Karpas-422 (cell line): ENCODE results near the gene IGFBPL1. TPM values are rescaled to one million over a fixed set of nuclear protein-coding genes. Genes with fewer than 3 reads are reported as not detected.

Experiments
- DNase-seq: peaks from one replicate; pipeline ENCODE4 v3.0.0-alpha.2; 2015
- H2AFZ ChIP-seq: fragments of 200-600 bp; sonication (generic); 2 replicates; pipeline ENCODE4 v1.6.1; 2014; ENCODE audit warnings: antibody characterized with exemption, low read length, mixed read lengths
- H3K27ac ChIP-seq: fragments of 200-600 bp; sonication (generic); 2 replicates; pipeline ENCODE4 v1.5.1; 2014; ENCODE audit warnings: mild to moderate bottlenecking, low read length, moderate library complexity
- H3K27me3 ChIP-seq: fragments of 200-600 bp; sonication (generic); 2 replicates; pipeline ENCODE4 v1.6.1; 2014; ENCODE audit warnings: low read length, mixed read lengths
- H3K36me3 ChIP-seq: fragments of 200-600 bp; sonication (generic); 2 replicates; pipeline ENCODE4 v1.6.1; 2014; ENCODE audit warnings: low read length, mixed read lengths; ENCODE audit not compliant: insufficient read depth
- H3K4me1 ChIP-seq: fragments of 200-600 bp; sonication (generic); 2 replicates; pipeline ENCODE4 v1.6.1; 2014; ENCODE audit warnings: mild to moderate bottlenecking, low read length, mixed read lengths
- H3K4me2 ChIP-seq: fragments of 200-600 bp; sonication (generic); 2 replicates; pipeline ENCODE4 v1.6.1; 2014; ENCODE audit warnings: low read length, low read depth, mild to moderate bottlenecking; ENCODE audit not compliant: poor library complexity, severe bottlenecking
- H3K4me3 ChIP-seq: fragments of 200-600 bp; sonication (generic); 2 replicates; pipeline ENCODE4 v1.5.1; 2014; ENCODE audit warnings: mild to moderate bottlenecking, antibody characterized with exemption, low read length, mixed read lengths
- H3K79me2 ChIP-seq: fragments of 200-600 bp; sonication (generic); 2 replicates; pipeline ENCODE4 v1.6.1; 2014; ENCODE audit warnings: mild to moderate bottlenecking, low read length, mixed read lengths
- H3K9ac ChIP-seq: fragments of 200-600 bp; sonication (generic); 2 replicates; pipeline ENCODE4 v1.6.0; 2014; ENCODE audit warnings: low read length
- H3K9me2 ChIP-seq: fragments of 200-600 bp; sonication (generic), shearing (Covaris generic); replicated peaks from 2 replicates; pipeline ENCODE4 v1.6.0; 2014; ENCODE audit warnings: mild to moderate bottlenecking, low read length, moderate library complexity; ENCODE audit not compliant: insufficient read depth
- H3K9me3 ChIP-seq: fragments of 300-700, 200-600 bp; sonication (generic); 2 replicates; pipeline ENCODE4 v1.6.1; 2014; ENCODE audit warnings: low read length, mixed read lengths
- H4K20me1 ChIP-seq: fragments of 200-600 bp; sonication (generic); 2 replicates; pipeline ENCODE4 v1.6.1; 2014; ENCODE audit warnings: mild to moderate bottlenecking, antibody characterized with exemption, low read length, low read depth; ENCODE audit not compliant: insufficient read depth
- total RNA-seq: library from RNA; depleted of rRNA; stranded (reverse); fragments of >200 nt; shearing (Covaris generic); gene quantifications from 2 replicates; pipeline ENCODE4 v1.2.3, GENCODE V29; 2014; ENCODE audit warnings: low replicate concordance

The IGFBPL1 gene
- total RNA-seq, 1 experiment from 2014 or later, result not detected

DNA sequence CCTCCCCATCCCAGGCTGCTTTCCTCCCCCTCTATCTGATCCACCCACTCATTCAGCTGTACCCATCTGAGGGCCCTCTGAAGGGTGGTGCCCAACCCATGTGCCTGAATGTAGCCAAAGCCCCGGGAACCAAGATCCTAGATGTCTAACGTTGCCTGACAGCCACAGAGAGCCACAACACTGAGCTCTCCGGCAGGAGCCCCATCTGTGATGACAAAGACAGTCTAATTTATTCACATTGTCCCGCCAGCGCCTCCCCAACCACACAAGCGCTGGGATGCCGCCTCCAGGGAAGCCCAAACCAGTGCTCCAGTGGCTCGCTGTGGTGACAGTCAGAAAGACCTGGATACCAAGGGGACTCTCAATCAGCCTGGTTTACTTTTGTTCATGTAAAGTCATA, 8.4 kb downstream of the IGFBPL1 start:
- Histone ChIP-seq H3K79me2 (no peaks in the 10 kb centered on the region), H3K4me1 (peaks cover 9% of the 10 kb centered on the region), H3K9me3 (no peaks in the 10 kb centered on the region), H4K20me1 (no peaks in the 10 kb centered on the region), H3K27me3 (no peaks in the 10 kb centered on the region), H2AFZ (no peak overlapping the region), H3K4me3 (no peak overlapping the region), H3K4me2 (no peak overlapping the region), H3K9ac (no peak overlapping the region), H3K9me2 (no peaks in the 10 kb centered on the region), H3K36me3 (no peaks in the 10 kb centered on the region), H3K27ac (no peak overlapping the region)
- DNase-seq, result no peak

DNA sequence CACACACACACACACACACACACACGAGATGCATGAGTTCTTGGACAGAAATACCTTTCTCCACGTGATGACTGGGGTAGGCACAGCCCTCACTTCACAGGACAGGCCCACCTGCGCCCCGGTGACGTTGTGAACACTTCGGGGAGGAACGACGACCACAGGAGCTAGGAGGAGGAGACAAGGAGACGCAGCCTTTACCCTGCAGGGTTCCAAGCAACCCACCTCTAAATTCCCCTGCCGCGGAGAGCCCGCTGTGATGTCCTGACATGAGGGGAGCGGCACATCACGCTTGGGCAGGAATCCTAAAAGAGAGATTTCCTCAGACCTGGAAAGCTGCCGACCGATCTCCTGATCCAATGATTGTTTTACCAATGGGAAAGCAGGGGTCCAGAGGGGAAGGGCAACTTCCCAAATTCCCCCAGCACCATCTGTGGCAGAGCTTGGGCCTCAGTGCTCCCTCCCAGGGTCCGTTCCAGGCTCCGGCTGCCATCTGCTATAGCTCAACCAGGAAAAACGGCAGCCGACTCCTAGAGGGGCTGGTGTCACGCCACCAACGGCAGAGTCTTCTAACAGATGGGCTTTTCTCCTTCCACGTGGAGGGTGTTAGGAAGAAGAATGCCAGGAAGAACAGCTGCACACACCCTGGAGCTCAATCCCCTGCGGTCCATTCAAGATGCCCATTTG, 10.1 kb downstream of the IGFBPL1 start:
- Histone ChIP-seq H3K4me2 (no peak overlapping the region), H3K9me3 (no peaks in the 10 kb centered on the region), H3K27ac (no peak overlapping the region), H4K20me1 (no peaks in the 10 kb centered on the region), H3K27me3 (no peaks in the 10 kb centered on the region), H2AFZ (no peak overlapping the region), H3K36me3 (no peaks in the 10 kb centered on the region), H3K4me1 (peaks cover 9% of the 10 kb centered on the region), H3K4me3 (no peak overlapping the region), H3K9ac (no peak overlapping the region), H3K9me2 (no peaks in the 10 kb centered on the region), H3K79me2 (no peaks in the 10 kb centered on the region)
- no peak for DNase-seq

DNA sequence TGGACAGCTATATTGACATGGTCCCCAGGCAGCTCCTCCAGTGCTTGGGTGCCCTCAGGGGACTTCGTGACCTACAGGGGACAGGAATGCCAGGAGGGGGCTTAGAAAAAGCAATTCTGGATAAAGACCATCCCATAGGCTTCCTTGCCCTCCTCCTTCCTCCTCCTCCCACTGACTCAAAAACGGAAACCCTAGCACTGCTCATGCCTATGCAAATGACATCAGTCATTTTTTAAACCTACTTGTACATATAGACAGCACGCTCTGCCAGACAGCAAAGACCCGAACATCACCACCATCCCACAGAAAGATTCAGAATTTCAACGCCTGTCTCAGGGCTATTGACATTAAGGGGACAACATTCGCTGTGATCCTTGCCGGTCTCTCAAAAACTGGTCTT, 11.0 kb downstream of the IGFBPL1 start:
- H3K9me3 ChIP-seq, result no peaks in the 10 kb centered on the region
- no peak overlapping the region for H3K9ac ChIP-seq
- H3K4me1 ChIP-seq, result peaks cover 9% of the 10 kb centered on the region
- H2AFZ ChIP-seq, result peak overlapping the region; percentile 74; the same call in 1 of the 2 replicates
- 0 out of 2 replicates have a peak overlapping the region, but pooled peaks have one; percentile 2 for H3K4me3 ChIP-seq
- no peaks in the 10 kb centered on the region for H3K27me3 ChIP-seq
- no peak overlapping the region for H3K27ac ChIP-seq
- H3K79me2 ChIP-seq, result no peaks in the 10 kb centered on the region
- no peaks in the 10 kb centered on the region for H4K20me1 ChIP-seq
- H3K4me2 ChIP-seq, result peak overlapping the region; percentile 34
- H3K36me3 ChIP-seq, result no peaks in the 10 kb centered on the region
- H3K9me2 ChIP-seq, result no peaks in the 10 kb centered on the region
- DNase-seq, result no peak

GRCh38 chr9:38412751-38413150, 11.5 kb downstream of the IGFBPL1 start:
- no peak overlapping the region for H3K4me3 ChIP-seq
- no peaks in the 10 kb centered on the region for H3K36me3 ChIP-seq
- peak overlapping the region; percentile 34 for H3K4me2 ChIP-seq
- H2AFZ ChIP-seq, result no peak overlapping the region
- H3K79me2 ChIP-seq, result no peaks in the 10 kb centered on the region
- H3K27ac ChIP-seq, result no peak overlapping the region
- H3K27me3 ChIP-seq, result no peaks in the 10 kb centered on the region
- no peak for DNase-seq
- no peaks in the 10 kb centered on the region for H3K9me2 ChIP-seq
- no peaks in the 10 kb centered on the region for H4K20me1 ChIP-seq
- H3K4me1 ChIP-seq, result peaks cover 9% of the 10 kb centered on the region
- H3K9me3 ChIP-seq, result no peaks in the 10 kb centered on the region
- no peak overlapping the region for H3K9ac ChIP-seq

DNA sequence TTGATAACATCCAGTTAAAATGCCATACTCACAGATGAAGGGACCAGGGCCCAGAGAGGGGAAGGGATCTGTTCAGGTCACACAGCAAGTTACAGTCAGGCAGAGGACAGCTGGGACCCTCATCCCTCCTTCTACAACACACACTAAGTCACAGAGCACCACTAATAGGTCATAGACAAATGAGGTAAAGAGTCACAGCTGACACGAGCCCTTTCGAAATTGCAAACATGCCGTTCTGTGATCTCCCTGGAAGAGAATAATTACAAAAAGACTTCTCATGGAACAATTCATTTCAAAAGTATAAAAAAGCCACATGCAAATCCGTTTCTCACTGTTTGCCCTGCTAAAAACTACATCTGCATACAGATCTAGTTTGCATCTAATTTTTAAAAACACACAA, 15.5 kb downstream of the IGFBPL1 start:
- Histone ChIP-seq H3K9ac (no peak overlapping the region), H3K79me2 (no peaks in the 10 kb centered on the region), H3K9me2 (no peaks in the 10 kb centered on the region), H3K4me2 (no peak overlapping the region), H3K36me3 (no peaks in the 10 kb centered on the region), H3K9me3 (no peaks in the 10 kb centered on the region), H4K20me1 (no peaks in the 10 kb centered on the region), H3K27me3 (no peaks in the 10 kb centered on the region), H3K4me3 (no peak overlapping the region), H3K4me1 (peaks cover 9% of the 10 kb centered on the region), H2AFZ (no peak overlapping the region), H3K27ac (no peak overlapping the region)
- DNase-seq, result no peak

GRCh38 chr9:38406476-38407186, 17.6 kb downstream of the IGFBPL1 start:
- no peaks in the 10 kb centered on the region for H3K9me3 ChIP-seq
- no peaks in the 10 kb centered on the region for H3K27me3 ChIP-seq
- no peak overlapping the region for H3K27ac ChIP-seq
- H3K9me2 ChIP-seq, result no peaks in the 10 kb centered on the region
- no peaks in the 10 kb centered on the region for H4K20me1 ChIP-seq
- no peaks in the 10 kb centered on the region for H3K4me1 ChIP-seq
- H3K79me2 ChIP-seq, result no peaks in the 10 kb centered on the region
- no peak overlapping the region for H3K4me2 ChIP-seq
- H2AFZ ChIP-seq, result no peak overlapping the region
- no peak overlapping the region for H3K4me3 ChIP-seq
- no peaks in the 10 kb centered on the region for H3K36me3 ChIP-seq
- no peak overlapping the region for H3K9ac ChIP-seq
- DNase-seq, result no peak

GRCh38 chr9:38405785-38406184, 18.5 kb downstream of the IGFBPL1 start:
- Histone ChIP-seq H3K4me2 (no peak overlapping the region), H3K4me3 (no peak overlapping the region)

GRCh38 chr9:38404314-38404713, 19.9 kb downstream of the IGFBPL1 start:
- no peaks in the 10 kb centered on the region for H4K20me1 ChIP-seq

More at GRCh38 chr9:38405785-38406184, 18.5 kb downstream of the IGFBPL1 start:
- H2AFZ ChIP-seq, result no peak overlapping the region
- no peaks in the 10 kb centered on the region for H3K9me2 ChIP-seq
- H3K4me1 ChIP-seq, result no peaks in the 10 kb centered on the region
- no peak overlapping the region for H3K27ac ChIP-seq
- H3K9me3 ChIP-seq, result no peaks in the 10 kb centered on the region
- DNase-seq, result no peak
- H3K36me3 ChIP-seq, result no peaks in the 10 kb centered on the region
- H3K79me2 ChIP-seq, result no peaks in the 10 kb centered on the region
- H3K9ac ChIP-seq, result no peak overlapping the region
- H3K27me3 ChIP-seq, result no peaks in the 10 kb centered on the region
- no peaks in the 10 kb centered on the region for H4K20me1 ChIP-seq

More at GRCh38 chr9:38404314-38404713, 19.9 kb downstream of the IGFBPL1 start:
- no peak overlapping the region for H3K4me2 ChIP-seq
- no peaks in the 10 kb centered on the region for H3K9me2 ChIP-seq
- no peak overlapping the region for H2AFZ ChIP-seq
- H3K36me3 ChIP-seq, result no peaks in the 10 kb centered on the region
- H3K27me3 ChIP-seq, result no peaks in the 10 kb centered on the region
- H3K27ac ChIP-seq, result no peak overlapping the region
- no peaks in the 10 kb centered on the region for H3K9me3 ChIP-seq
- DNase-seq, result no peak
- no peak overlapping the region for H3K4me3 ChIP-seq
- H3K4me1 ChIP-seq, result no peaks in the 10 kb centered on the region
- no peak overlapping the region for H3K9ac ChIP-seq
- no peaks in the 10 kb centered on the region for H3K79me2 ChIP-seq
